ENCODE data around the gene CELF2.

Gene CELF2

GRCh38 chr10:11311027-11311426 is 293.4 kb downstream of the CELF2 start:
- no peak for DNase-seq

GRCh38 chr10:11313463-11313862 is 295.8 kb downstream of the CELF2 start:
- DNase-seq = no peak

GRCh38 chr10:11317936-11318670 is 300.4 kb downstream of the CELF2 start:
- DNase-seq = no peak

- no peak for DNase-seq
These were observed 301.3 kb downstream of the CELF2 start for GRCh38 chr10:11318826-11319598.

GRCh38 chr10:11319990-11320602 is 302.4 kb downstream of the CELF2 start:
- DNase-seq = no peak

GRCh38 chr10:11320809-11321520 is 303.3 kb downstream of the CELF2 start:
- DNase-seq = no peak

GRCh38 chr10:11322698-11323097 is 305.0 kb downstream of the CELF2 start:
- DNase-seq = no peak

- no peak for DNase-seq
These were observed 307.2 kb downstream of the CELF2 start for GRCh38 chr10:11324761-11325321.

GRCh38 chr10:11325817-11326216 is 308.1 kb downstream of the CELF2 start:
- no peak for DNase-seq

GRCh38 chr10:11326241-11326640 is 308.6 kb downstream of the CELF2 start:
- no peak for DNase-seq

GRCh38 chr10:11326913-11327616 is 309.4 kb downstream of the CELF2 start:
- no peak for DNase-seq

- no peak for DNase-seq
These were observed 310.8 kb downstream of the CELF2 start for GRCh38 chr10:11328264-11329061.

- DNase-seq = no peak
These were observed 311.5 kb downstream of the CELF2 start for GRCh38 chr10:11329062-11329673.

GRCh38 chr10:11330383-11331045 is 312.8 kb downstream of the CELF2 start:
- no peak for DNase-seq

- no peak for DNase-seq
These were observed 313.4 kb downstream of the CELF2 start for GRCh38 chr10:11331046-11331577.

GRCh38 chr10:11331726-11332125 is 314.1 kb downstream of the CELF2 start:
- no peak for DNase-seq

GRCh38 chr10:11332846-11333245 is 315.2 kb downstream of the CELF2 start:
- no peak for DNase-seq

- no peak for DNase-seq
These were observed 316.8 kb downstream of the CELF2 start for GRCh38 chr10:11334436-11334835.

- no peak for DNase-seq
These were observed 317.5 kb downstream of the CELF2 start for GRCh38 chr10:11335167-11335652.

- no peak for DNase-seq
These were observed 318.3 kb downstream of the CELF2 start for GRCh38 chr10:11335881-11336430.
